Kidney epithelial cell (primary cell): Measurements from ENCODE around the gene DOCK1. TPM values are rescaled to one million over a fixed set of nuclear protein-coding genes. Genes with fewer than 3 reads are reported as not detected.

ENCODE experiments used
- DNase-seq: peaks from one replicate; pipeline ENCODE4 v3.0.0-alpha.2; 2010; ENCODE audit warnings: low read depth
- H3K27me3 ChIP-seq: 2 replicates; pipeline ENCODE4 v1.6.0; 2011; ENCODE audit warnings: low read length; ENCODE audit not compliant: control insufficient read depth, insufficient read depth
- H3K36me3 ChIP-seq: 2 replicates; pipeline ENCODE4 v1.5.1; 2011; ENCODE audit warnings: low read length; ENCODE audit not compliant: control insufficient read depth, insufficient read depth
- H3K4me3 ChIP-seq: 2 replicates; pipeline ENCODE4 v1.5.1; 2011; ENCODE audit warnings: low read depth, mild to moderate bottlenecking, control low read depth, low read length
- total RNA-seq: library from RNA; depleted of rRNA; stranded (reverse); fragments of >200 nt; gene quantifications from 2 replicates; pipeline ENCODE4 v1.2.3, GENCODE V29; 2015
- TF ChIP-seq, protein P1 (sequence below): IDR thresholded peaks from 2 replicates; pipeline ENCODE4 v1.5.1; 2011; ENCODE audit warnings: mild to moderate bottlenecking, moderate library complexity, low read length, control low read depth, inconsistent platforms; ENCODE audit not compliant: insufficient read depth, poor library complexity, severe bottlenecking

Gene DOCK1
- total RNA-seq, 1 donor from 2014 or later, result 39.5 TPM

DNA sequence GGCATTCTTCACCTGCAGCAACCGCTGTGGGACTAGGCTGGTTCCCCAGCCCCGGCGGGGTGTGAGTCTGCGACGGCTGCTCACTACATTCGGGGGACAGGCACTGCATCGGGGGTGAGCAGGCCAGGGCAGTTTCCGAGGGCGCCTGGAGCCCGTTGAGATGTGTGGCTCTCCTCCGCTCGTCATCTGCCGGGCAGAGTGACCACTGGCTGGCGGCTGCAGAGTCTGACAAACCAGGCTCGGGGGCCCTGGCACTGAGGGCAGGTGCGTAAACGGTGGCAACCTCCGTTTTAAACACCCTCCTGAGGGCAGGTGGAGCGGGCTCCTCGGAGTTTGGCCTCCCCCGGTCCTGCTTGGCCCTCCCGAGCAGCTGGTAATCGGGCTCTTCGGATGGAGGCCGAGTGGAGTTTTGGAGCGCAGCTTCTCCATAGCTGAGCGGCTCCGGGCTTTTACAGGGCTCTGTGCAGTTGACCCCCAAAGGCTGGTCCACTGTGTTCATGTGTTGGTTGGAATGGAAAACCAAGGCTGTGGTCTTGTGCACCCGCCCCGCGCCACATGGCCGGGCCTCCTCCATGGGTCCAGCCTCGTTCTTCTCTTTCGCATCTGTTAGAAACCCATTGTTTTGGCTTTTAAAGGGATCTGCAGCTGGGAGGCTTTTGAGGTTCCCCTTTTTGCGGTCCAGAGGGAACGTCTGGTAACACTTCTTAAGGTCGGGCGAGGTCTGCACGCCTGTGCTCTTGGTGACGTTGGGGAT, 270.3 kb downstream of the DOCK1 start:
- H3K27me3 ChIP-seq, result no peaks in the 10 kb centered on the region
- no peak for DNase-seq
- H3K36me3 ChIP-seq, result no peaks in the 10 kb centered on the region
- TF ChIP-seq, protein P1, sequence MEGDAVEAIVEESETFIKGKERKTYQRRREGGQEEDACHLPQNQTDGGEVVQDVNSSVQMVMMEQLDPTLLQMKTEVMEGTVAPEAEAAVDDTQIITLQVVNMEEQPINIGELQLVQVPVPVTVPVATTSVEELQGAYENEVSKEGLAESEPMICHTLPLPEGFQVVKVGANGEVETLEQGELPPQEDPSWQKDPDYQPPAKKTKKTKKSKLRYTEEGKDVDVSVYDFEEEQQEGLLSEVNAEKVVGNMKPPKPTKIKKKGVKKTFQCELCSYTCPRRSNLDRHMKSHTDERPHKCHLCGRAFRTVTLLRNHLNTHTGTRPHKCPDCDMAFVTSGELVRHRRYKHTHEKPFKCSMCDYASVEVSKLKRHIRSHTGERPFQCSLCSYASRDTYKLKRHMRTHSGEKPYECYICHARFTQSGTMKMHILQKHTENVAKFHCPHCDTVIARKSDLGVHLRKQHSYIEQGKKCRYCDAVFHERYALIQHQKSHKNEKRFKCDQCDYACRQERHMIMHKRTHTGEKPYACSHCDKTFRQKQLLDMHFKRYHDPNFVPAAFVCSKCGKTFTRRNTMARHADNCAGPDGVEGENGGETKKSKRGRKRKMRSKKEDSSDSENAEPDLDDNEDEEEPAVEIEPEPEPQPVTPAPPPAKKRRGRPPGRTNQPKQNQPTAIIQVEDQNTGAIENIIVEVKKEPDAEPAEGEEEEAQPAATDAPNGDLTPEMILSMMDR, result no peak
- no peak overlapping the region for H3K4me3 ChIP-seq

DNA sequence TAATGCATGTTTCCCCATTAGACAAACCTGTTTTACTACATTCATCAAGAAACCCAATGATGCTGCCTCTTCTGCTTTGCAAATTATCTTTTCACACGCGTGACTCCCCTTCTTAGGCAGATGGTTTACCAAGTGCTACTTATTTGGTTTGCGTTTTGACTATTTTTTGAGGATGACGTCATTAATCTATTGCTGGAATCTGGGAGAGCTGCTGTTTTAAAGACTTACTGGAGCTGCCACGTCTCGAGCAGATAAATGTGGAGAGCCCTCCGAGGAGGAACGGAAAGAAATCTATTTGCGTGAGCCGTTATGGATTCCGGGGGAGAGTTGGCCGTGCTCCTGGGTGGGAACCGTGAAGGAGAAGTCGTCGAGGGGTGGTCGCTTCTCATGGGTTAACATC, 271.4 kb downstream of the DOCK1 start:
- no peak for DNase-seq
- Histone ChIP-seq H3K4me3 (no peak overlapping the region), H3K27me3 (no peaks in the 10 kb centered on the region), H3K36me3 (no peaks in the 10 kb centered on the region)
- TF ChIP-seq, protein P1, result no peak

DNA sequence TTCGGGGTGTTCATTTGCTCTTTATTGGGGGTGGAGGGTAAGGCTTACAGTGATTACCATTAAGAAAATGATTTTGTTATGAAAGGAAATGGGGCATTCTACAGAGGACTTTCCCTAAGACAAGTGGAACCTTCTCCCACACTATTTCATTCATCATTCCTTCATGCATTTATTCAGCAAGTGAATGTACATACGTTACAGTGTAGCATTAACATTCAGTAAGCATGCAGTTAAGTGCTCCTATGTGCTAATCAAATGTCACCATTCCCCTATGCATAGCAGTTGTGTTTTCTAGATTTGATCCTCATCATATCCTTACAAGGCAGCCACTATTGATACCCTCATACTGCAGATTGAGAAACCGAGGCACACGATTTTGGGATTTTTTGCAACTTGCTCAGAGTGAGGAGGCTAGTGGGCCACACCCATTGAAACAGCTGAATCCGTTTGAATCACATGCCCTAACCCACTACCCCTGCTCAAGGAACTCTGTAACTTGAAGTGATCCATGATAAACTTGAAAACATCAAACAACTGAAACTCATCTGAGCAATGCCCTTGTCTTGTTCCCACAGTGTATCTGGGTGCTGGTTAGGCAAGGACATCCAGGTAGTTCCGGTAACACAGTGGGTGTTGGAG, 274.5 kb downstream of the DOCK1 start:
- H3K27me3 ChIP-seq, result no peaks in the 10 kb centered on the region
- TF ChIP-seq, protein P1, result no peak
- no peaks in the 10 kb centered on the region for H3K36me3 ChIP-seq
- no peak overlapping the region for H3K4me3 ChIP-seq
- DNase-seq, result no peak

DNA sequence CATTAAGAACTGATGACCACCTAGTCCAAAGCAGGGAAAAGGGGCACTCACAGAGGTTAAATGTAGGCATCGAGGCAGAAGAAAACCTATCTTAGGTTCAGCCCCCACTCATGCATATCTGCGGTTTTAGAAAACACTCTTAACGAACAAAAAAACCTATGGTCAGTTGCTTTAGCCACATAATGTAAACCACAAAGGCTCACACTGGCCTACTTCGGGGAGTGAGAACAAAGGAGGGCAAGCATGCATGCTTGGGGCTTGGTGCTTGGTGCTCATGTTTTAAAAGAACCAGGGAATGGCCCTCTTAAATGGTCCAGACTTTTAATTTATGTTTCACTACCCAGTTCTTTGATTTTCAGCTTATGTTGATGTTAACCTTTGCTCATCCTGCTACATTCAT, 276.9 kb downstream of the DOCK1 start:
- no peak overlapping the region for H3K4me3 ChIP-seq
- TF ChIP-seq, protein P1, result no peak
- no peak for DNase-seq
- no peaks in the 10 kb centered on the region for H3K36me3 ChIP-seq
- H3K27me3 ChIP-seq, result no peaks in the 10 kb centered on the region

DNA sequence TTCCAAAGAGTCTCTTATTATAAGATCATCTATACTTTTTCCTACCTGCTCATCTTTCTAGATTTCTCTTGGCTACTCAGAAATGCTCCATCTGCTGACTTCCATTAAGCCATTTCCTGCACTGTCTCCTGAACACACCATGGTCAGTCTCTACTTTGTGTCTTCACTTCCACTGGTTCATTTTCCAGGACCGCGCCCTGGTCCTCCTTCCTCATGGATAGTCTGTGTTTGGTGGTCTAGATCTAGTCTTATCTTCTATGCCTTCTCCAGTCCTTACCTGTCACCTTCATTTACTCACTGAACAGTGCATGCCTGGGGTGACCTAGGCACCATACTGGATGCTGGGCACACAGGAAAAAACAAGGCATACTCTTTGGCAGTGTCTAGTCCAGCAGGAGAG, 279.4 kb downstream of the DOCK1 start:
- no peak for DNase-seq
- H3K4me3 ChIP-seq, result no peak overlapping the region

More for the DNA sequence above, 279.4 kb downstream of the DOCK1 start:
- Histone ChIP-seq H3K36me3 (no peaks in the 10 kb centered on the region), H3K27me3 (no peaks in the 10 kb centered on the region)
- TF ChIP-seq, protein P1, result no peak
